NCI-H1105 treated with DMSO at 0.1 percent for 48 hours (cell line): ENCODE results near the gene SHB.
A peak's percentile ranks its signal among the peaks of the same experiment; 100 is the strongest.

Experiments
- DNase-seq: peaks from one replicate; lab custom pipeline; 2025; lab: John Stamatoyannopoulos, UW

SHB gene

DNA sequence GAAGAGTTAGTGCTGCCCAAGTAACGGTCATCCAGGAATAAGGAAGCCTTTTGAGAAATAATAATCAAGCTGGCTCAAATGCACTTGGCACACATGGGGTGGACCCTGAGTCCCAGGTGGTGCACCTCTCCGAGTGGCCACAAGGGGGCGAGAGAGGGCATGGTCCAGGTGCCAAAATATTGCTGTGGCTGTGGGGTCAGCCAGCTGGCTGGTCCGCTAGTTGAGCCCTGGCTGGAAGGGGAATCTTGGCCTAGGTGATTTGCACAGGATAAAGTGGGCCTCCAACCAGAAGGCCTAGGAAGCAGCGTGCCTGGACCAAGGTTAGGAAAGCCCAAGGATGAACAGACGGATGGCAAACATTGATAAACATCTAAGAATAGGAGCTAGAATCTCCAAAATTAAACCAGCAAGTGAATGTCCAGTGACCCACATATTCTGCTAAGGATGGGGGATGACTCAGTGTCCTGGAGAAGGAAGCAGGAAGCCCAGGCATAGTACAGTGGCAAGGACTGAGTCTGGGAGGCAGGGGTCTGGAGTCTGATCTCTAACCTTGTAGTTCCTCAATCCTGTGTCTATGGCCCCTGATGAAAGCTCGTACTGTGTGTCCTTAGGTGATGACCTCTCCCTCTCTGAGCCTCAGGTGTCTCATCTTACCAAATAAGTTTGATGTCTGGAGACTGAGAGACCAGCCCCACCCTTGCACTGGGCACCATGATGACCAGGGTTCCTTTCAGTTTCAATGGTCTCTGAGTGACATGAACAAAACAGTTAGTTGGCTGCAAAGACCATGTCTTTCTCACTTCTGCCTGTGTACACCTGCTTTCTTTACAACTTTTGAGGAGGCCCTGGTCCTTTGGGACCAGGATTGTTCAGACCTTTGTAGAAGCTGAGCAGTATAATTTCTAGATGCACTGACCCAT lies 19.2 kb upstream of the SHB start:
- DNase-seq, result peak; percentile 15

DNA sequence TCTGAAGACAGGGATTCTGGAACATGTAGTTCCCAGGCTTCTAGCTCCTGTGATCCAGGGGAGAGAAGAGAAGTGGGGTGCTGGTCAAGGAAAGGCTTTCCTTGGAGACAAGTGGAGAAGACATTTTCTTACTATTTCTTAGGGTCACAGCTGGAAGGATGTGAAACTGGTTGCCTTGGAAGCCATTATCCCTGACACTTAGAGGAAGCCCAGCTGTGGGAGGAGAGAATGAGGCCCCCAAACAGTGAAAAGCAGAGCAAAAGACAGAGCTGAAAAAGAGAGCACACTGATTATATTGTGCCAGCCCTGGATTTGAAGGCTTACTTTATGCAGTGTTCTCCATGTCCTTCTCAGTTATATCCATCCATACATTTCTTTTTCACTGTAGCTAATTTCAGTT lies 17.5 kb upstream of the SHB start:
- no peak for DNase-seq

DNA sequence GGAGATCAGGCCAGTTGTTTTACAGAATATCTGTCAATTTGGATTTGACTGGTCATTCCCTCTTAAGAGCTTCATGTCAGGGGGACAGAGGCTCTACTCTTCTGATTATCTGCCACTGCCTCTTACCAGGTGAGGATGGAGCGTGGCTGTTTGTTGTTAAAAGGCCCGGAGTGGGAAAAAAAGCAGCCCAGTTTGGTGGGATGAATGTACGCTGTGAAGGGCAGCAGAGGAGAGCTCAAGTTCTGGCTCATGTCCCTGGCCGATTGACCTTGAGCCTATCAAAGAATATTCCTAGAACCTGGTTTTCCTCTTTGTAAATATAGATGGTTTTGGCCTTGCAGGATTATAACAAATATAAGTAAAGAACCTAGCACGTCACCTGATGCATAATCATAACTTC lies 16.3 kb upstream of the SHB start:
- no peak for DNase-seq

DNA sequence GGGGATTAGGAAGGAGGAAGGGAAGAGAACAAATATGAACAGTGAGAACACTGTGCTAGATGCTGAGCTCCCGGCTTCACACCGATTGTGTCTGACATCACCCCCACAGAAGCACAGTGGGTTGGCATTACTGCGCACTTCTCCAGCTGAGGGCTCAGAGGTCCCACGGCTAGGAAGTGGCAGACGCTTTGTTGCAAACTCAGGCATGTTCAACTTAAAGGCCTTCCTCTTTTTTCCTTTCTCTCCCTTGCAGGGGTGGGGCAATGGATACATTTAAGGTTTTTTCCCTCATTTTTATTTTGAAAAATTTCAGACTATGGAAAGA lies 15.5 kb upstream of the SHB start:
- DNase-seq, result no peak

DNA sequence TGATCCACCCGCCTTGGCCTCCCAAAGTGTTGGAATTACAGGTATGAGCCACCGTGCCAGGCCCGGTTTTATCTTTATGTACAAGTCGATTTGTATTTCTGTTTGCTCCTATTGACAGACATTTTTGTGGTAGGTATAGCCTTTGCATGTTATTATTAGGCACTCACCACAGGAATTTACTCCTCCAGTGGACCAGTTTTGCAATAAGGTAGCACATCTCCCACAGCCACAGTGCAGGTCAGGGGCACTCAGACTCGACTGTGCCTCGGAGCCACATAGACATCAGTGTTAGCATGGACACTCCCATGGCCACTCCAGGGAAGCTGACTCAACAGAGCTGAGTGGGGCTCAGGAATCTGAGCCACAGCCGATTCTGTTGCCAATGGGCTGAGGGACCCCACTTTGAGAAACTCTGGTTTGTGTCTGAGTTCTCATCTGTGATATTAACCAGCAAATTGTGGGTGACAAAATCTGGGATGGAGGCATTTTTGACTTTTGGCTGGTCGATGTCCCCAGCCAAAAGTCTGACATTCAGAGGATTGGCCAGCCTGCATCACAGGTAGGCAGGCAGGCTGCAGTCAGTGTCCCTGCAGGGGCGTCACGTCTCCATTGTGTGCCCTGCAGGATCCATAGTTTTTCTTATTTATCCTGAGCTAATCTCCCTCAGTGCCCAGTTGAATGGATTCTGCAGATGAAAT lies 15.0 kb upstream of the SHB start:
- DNase-seq, result no peak

DNA sequence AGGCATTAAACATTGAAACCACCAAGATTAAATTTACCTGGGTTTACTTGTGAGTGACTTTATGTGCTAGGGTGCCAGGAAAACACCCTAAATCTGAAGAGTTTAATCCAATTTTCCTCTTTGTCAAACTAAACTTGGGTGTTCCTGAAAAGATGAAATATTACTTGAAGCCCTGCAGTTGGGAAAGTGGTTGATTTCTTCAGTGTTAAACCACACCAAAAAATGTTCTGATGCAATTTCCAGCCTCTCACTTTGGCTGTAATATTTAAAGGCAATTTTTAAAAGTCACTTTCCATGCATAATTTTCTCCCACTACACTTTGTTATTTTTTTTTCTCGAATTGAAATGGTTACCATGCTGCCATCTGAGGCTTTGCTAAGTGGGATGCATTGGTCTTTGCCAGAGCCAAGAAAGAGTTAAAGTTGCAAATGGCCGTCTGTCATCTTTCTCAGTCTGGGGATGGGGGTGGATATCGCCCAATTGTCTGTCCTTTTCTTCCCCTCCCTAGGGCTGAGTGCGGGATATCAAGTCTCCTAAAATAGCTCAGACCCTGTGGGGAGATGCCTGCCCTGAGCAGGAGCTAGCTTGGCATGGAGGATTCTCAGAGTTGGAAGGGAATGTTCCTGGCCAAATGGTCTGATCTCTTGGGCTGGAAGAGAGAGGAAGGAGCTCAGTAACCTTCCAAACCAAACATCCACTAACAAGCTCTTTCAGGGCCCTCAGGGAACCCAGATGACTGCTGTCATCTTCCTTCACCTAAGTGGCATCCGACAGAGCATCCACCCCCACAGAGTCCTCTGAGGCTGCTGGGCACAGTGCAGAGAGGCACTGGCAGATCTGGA lies 13.6 kb upstream of the SHB start:
- DNase-seq, result no peak

DNA sequence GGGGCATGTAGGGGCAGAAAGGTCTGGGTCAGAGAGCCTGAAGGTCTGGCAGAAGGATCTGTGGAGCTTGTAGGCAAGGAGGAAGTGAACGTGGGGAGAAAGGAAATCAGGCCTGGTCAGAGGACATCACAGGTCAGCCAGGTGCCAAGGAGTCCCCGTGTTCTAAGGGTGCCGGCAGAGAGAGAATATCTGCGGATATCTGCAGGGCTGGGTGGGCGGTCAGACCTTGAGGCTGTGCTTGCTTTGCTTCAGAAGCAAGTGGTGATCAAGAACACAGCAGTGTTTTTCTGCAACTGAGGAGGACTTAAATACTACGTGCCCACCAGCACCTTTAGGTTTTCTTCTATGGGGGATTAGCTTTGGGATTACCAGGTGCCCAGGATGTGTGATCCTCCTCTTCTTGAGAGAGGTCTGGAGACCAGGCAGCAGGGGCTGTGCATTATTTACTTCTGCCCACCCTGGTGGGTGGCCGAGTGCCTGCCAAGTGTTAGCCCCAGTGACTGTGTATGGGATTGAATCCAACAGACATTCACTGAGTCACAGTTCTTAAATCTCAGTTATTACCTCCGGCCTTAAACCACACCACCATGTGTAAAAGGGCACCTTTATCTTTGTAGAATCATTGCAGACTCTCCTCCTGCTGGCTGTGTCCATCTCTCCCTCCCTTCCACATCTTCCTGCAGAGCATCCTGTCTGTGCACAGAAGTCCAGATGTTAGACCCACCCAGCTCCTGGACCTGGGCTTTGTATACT lies 12.5 kb upstream of the SHB start:
- DNase-seq, result no peak

DNA sequence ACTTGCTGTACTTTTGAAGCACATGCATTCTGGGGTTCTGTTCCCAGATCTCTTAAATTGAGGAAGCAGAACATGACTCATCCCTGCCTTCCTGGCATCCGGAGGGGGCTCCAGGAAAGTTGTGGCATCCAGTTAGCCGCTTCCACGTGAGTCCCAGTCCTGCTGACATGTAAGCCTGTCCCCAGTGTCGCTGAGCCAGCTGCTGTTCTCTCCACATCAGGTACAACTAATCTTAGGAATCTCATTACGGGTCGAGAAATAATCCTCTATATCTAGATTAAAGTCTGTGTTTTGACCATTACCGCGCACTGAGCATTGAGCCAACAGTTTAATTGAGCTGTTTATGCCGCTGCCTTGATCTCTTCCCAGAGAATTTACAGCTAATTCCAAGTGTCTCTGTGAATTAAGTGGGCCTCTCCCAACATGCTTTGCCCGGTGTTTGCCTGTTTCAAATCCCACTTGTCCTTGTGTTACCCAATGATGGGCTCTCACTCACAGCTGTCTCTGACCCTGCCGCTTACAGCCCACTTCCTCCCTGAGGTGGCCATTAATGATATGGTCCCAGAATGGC lies 10.5 kb upstream of the SHB start:
- DNase-seq, result no peak

DNA sequence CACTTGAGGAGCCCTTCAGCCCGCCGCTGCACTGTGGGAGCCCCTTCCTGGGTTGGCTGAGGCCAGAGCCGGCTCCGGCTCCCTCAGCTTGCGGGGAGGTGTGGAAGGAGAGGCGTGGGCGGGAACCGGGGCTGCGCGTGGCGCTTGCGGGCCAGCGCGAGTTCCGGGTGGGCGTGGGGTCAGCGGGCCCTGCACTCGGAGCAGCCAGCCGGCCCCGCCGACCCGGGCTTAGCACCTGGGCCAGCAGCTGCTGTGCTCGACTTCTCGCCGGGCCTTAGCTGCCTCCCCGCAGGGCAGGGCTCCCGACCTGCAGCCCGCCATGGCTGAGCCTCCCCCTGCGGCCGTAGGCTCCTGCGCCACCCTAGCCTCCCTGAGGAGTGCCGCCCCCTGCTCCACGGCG lies 6.2 kb upstream of the SHB start:
- DNase-seq, result no peak

DNA sequence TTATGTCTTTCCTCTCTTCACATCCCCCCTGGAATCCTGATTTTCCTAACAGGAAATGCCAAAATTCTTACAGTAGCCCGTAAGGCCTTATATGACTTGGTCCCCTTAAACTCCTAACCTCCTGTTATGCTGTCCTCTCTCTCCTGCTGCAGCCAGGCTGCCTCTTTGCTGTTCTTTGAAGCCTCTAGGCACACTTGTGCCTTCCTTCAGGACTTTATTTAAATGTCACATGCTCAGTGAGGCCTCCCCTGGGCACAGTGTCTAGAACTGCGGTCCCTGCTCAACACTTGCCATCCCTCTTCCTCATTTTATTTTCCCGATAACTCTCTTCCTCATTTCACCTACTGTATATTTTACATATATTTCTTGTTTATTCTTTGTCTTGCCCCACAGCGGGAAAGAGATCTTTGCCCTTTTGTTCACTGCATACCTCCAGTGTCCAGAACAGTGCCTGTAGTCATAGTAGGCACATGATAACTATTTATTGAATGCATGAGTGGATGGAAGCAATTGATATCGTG lies 5.5 kb upstream of the SHB start:
- no peak for DNase-seq

DNA sequence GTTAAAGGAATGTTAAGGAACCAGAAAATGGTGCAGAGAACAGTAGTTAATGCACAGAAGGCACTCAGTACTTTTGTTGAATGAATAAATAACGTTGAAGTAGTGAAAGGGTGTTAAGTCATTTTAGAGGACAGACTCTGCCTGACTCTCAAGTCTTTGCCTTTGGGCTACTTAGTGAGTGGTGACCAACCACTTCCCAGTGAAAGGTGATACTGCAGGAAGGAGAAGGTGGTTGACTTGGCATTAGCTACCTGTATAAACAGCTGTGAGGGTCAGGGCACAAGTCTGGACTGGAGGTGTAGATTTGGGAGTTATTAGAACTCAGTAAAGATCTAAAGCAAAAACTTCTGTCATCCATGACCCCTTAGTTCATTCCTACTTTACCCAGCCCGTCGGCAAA lies 4.9 kb upstream of the SHB start:
- DNase-seq, result no peak

DNA sequence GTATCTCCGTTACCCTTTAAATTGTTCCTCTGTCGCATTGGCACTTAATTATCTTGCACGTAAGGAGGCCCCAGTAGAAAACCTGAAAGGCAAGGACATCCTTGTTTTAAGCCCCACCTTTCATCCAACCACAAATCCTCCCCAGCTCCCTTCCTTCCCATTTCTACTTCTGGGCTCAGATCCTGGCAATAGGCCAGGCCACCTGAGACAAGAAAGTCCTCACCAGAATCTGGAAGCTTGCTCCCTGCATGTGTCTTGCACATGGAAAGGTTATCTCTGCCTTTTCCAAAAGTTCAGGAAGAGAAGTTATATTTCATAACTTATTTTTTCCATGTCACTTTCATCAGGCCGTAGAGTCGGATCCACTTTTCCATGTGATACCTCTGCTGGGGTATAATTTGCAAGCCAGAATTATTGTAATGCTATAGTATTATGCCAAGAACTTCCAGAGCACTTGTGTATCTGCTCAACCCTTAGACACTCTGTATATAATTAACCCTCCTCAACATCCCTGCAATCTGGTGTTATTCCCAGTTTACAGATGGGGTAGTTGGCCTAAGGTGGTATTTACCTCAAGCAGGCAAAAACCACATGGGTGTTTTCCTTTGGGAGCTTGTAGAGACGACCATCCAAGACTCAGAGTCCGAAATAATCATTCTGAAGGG lies 2.6 kb upstream of the SHB start:
- DNase-seq, result no peak

DNA sequence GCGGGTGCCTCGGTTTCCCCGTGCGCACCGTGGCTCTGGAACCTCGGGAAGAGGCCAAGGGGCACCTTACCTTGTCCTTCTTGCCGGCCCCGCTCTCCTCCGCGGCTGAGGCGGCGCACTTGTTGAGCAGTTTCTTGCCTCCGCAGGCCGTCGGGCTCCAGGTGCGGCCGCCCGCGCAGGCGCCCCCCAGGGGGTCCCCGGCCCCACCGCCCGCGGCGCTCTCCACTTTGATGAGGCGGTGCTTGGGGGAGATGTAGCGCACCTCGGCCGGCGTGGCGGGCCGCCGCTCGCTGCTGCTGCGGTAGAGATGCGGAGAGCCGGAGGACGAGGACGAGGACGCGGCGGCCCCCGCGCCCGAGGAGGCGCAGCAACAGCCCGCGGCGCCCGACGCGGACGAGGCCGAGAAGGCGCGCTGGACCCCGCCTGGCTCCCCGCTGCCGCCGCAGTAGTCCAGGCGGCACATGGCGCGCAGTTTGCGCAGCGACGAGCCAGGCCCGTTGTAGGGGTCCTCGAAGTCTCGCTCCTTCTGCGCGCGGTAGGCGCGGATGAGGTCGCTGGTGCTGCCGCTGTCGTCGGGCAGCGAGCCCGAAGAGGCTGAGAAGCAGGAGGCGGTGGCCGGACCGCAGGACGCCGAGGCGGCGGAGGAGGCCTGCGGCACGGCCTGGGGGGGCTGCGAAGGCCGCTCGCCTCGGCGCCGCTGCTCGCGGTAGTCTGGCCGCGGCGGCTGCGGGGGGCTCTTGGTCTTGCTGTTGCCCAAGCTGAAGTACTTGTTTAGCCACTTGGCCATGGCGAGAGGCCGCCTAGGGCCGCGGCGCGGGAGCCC lies 957 bp downstream of the SHB start:
- no peak for DNase-seq

DNA sequence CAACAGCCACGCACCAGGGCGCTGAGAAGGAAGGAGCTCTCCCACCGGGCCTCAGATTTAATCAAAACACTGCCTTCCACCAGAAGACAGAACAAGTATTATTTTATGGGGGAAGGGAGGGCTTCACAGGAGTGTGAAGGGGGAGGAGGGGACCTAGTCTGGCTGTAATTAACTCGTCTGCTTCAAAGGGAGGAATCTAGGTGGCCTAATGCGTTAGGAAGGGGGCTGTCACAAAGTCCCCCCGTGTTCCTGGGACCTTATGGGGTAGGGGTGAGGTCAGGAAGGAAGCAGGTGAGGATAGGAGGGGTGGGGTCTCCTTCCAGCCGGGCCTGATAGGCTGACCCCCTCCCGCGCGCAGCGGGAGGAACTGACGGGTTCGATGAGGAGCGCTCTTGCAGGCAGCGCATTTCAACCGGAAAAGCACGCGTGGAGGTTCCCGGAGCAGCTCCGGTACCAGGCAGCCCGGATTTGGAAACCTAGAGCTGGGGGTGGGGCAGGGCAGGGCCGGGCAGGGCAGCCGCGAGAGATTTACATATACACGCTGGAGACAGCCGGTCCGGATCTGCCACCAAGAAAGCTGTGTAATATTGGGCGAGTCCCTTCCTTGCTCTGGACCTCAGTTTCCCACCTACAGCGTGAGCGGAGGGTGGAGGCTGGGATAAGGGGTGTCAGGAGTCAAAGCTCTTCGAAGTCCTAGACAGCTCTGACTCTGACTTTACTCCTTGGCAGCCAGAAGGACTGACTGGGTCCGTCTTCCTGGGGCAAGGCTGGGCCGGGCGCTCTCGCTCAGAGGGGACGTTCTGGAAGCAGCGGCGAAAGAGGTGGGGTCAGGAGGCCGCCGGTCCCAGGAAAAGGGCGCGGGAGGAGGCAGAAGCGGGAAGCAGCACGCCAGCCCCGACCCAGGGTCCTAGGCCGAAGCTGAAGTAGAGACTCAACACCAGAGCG lies 1.8 kb downstream of the SHB start:
- DNase-seq, result peak; percentile 51

DNA sequence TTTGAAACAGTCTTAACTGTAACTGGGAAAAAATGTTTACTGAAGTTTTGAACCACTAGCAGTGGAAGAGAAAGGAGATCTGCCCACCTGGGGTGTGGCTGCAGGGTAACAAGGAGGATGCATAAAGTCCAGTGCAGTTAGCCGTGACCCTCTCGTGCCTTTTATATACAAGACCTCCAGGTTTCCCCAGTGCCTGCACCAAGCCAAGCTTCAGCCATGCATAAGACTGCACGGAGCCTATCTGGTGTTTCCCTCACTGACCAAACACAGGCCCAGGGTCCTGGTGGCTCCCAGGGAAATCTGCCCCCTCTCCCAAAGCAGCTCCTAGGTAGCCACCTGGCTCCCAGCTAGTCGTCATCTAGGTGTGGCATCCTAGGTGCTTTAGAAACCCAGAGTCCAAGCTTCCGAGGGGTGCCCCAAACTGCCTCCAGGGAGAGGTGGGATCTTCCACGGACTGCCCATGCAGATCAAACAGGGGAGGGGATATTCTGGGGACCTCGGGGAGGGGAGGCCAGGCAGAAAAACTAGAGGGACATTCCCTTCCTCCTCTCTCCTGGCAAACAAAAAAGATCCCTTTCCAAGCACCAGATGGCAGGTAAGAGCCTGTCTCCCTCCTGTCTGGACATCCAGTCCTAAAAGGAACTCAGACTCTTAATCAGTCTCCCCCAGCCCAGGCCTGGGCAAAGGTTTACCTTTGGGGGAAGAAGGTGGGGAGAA lies 2.7 kb downstream of the SHB start:
- peak; percentile 51 for DNase-seq

DNA sequence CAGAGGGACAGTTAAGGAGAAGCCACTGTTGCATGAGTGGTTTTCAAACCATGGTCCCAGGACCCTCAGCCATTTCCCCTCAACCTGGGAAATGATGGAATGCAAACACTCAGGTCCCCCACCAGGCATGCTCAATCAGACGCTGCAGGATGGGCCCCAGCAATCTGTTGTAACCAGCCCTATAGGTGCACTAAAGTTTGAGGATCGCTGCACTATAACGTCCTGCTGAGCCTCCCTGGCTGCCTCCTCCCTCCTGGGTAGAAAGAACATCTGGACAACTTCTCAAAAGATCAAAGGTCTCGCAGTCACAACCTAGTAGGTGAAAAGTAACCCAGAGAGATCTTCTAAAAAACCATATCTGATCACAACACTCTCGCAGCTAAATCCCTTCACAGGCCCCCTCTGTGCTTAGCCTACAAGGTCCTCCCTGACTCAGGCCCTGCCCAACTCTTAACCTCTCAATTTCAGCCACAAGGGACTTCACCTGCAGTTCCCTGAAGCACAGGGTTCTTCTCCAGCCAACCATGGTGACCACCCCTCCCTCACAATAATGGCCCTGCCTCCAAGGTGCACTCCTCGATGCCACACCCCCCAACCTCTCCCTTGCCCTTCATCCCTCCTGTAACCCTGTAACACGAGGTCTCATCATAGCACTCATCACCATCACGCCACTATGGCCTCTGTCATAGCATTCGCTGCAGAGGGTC lies 3.5 kb downstream of the SHB start:
- DNase-seq, result no peak

DNA sequence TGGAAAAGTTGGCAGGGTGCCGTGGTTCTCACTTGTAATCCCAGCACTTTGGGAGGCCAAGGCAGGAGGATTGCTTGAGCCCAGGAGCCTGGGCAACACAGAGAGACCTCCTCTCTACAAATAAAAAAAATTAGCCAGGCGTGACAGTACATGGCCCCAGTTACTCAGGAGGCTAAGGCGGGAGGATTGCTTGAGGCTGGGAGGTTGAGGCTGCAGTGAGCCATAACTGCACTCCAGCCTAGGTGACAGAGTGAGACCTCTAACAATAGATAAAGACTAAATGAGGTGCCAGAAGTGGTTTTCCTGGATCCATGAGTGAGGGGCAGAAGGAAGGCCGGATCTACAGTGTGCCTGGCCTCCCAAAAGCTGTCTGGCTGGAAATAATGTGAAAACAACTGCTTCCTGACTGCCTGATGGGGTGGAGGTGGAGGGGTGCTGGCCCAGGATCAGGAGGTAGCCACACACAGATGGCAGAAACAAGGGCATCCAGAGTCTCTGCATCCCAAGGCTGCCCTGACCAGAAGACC lies 4.1 kb downstream of the SHB start:
- DNase-seq, result no peak
